Measurements from ENCODE around the gene KIAA0319L.

DNA sequence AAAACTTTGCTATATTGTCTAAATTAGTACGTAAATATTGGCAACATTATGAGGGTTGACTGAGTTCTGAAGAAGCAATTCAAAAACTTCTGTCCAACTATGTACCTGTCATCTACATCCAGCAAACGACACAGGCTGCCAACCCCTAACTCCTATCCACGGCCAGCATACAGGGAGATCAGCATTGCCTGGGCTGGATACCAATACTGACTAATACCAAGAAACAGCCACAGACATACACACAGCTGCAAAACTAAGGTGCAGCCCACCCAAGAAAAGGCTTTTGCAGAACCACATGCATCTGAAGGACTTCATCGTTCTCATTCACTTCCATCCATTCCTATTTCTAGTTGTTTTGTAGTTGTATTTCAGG is 2.0 kb downstream of the KIAA0319L start:
- TF ChIP-seq POLR2A (IDR thresholded peaks at IDR 0.05; ENCODE audit: low read depth) (no peak), POLR2AphosphoS5 (IDR thresholded peaks at IDR 0.05) (no peak), EP300 (IDR thresholded peaks at IDR 0.05) (no peak)
- TF ChIP-seq, protein P1, sequence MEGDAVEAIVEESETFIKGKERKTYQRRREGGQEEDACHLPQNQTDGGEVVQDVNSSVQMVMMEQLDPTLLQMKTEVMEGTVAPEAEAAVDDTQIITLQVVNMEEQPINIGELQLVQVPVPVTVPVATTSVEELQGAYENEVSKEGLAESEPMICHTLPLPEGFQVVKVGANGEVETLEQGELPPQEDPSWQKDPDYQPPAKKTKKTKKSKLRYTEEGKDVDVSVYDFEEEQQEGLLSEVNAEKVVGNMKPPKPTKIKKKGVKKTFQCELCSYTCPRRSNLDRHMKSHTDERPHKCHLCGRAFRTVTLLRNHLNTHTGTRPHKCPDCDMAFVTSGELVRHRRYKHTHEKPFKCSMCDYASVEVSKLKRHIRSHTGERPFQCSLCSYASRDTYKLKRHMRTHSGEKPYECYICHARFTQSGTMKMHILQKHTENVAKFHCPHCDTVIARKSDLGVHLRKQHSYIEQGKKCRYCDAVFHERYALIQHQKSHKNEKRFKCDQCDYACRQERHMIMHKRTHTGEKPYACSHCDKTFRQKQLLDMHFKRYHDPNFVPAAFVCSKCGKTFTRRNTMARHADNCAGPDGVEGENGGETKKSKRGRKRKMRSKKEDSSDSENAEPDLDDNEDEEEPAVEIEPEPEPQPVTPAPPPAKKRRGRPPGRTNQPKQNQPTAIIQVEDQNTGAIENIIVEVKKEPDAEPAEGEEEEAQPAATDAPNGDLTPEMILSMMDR (IDR thresholded peaks at IDR 0.05): no peak

Data from esophagus muscularis mucosa (tissue), 4 donors.